GM19452 (cell line): ENCODE measurements around the gene MGMT.

Experiments used
- ATAC-seq: cut with Tn5 transposase; IDR thresholded peaks from one replicate; pipeline ENCODE4 v1.9.1; 2021; ENCODE audit not compliant: unreplicated experiment

Gene MGMT

GRCh38 chr10:129679207-129679606, 212.2 kb downstream of the MGMT start:
- ATAC-seq = no peak

GRCh38 chr10:129680661-129681344, 213.8 kb downstream of the MGMT start:
- no peak for ATAC-seq

- ATAC-seq = no peak
These were observed 214.8 kb downstream of the MGMT start for GRCh38 chr10:129681856-129682255.

GRCh38 chr10:129683519-129683918, 216.5 kb downstream of the MGMT start:
- ATAC-seq = no peak

GRCh38 chr10:129683920-129684319, 216.9 kb downstream of the MGMT start:
- no peak for ATAC-seq

GRCh38 chr10:129685271-129685670, 218.2 kb downstream of the MGMT start:
- ATAC-seq = no peak

GRCh38 chr10:129689671-129690071, 222.6 kb downstream of the MGMT start:
- no peak for ATAC-seq

GRCh38 chr10:129690248-129691070, 223.4 kb downstream of the MGMT start:
- no peak for ATAC-seq

GRCh38 chr10:129692695-129693094, 225.7 kb downstream of the MGMT start:
- ATAC-seq = no peak

- ATAC-seq = no peak
These were observed 226.3 kb downstream of the MGMT start for GRCh38 chr10:129693382-129693781.

GRCh38 chr10:129694184-129694583, 227.1 kb downstream of the MGMT start:
- ATAC-seq = no peak

- ATAC-seq = no peak
These were observed 227.7 kb downstream of the MGMT start for GRCh38 chr10:129694691-129695243.

GRCh38 chr10:129695671-129696070, 228.6 kb downstream of the MGMT start:
- no peak for ATAC-seq

GRCh38 chr10:129696636-129697035, 229.6 kb downstream of the MGMT start:
- no peak for ATAC-seq

GRCh38 chr10:129697463-129698247, 230.6 kb downstream of the MGMT start:
- no peak for ATAC-seq

GRCh38 chr10:129699722-129700340, 232.8 kb downstream of the MGMT start:
- no peak for ATAC-seq

- no peak for ATAC-seq
These were observed 235.6 kb downstream of the MGMT start for GRCh38 chr10:129702605-129703004.

- no peak for ATAC-seq
These were observed 236.5 kb downstream of the MGMT start for GRCh38 chr10:129703287-129704137.

- ATAC-seq = no peak
These were observed 237.2 kb downstream of the MGMT start for GRCh38 chr10:129704225-129704624.
